ENCODE results near the gene RHOF. TPM values are rescaled to one million over a fixed set of nuclear protein-coding genes. Genes with fewer than 3 reads are reported as not detected.

Gene RHOF
- total and polyA plus RNA-seq, 2 of the 13 experiments (the other 11 are each of a cell fraction or from before 2014, with no cell fraction given): 14.6 to 32.2 TPM

GRCh38 chr12:121789233-121789781 lies 4.2 kb downstream of the RHOF start:
- Histone ChIP-seq H3K27me3 (ENCODE audit: control insufficient read depth in 1 of 2, insufficient read depth in 2 of 2, low read length in 2 of 2) (no peaks in the 10 kb centered on the region; a peak in 1 of 5 replicates), H3K27ac (ENCODE audit: extremely low read length, insufficient read depth, low read length) (no peak overlapping the region), H3K9me3 (ENCODE audit: low read length) (no peaks in the 10 kb centered on the region), H2AFZ (ENCODE audit: low read length) (no peak overlapping the region), H3K79me2 (ENCODE audit: insufficient read depth, low read length) (peaks cover 35% of the 10 kb centered on the region), H3K4me2 (ENCODE audit: low read depth, low read length) (no peak overlapping the region), H4K20me1 (ENCODE audit: insufficient read depth, low read length) (peaks cover 11% of the 10 kb centered on the region; the same call in 1 of the 2 replicates), H3K4me1 (ENCODE audit: insufficient read depth, low read length) (peaks cover 86% of the 10 kb centered on the region), H3K36me3 (replicated peaks in 1 of 2; ENCODE audit: control insufficient read depth in 1 of 2, insufficient read depth in 2 of 2, low read length in 2 of 2) (peaks cover 0 to 3% of the 10 kb centered on the region in 2 experiments; a peak in 2 of 5 replicates), H3K9ac (ENCODE audit: insufficient read depth, low read depth, low read length) (no peak overlapping the region), H3K4me3 (replicated peaks in 1 of 3; ENCODE audit: insufficient read depth in 1 of 3, low read depth in 2 of 3, low read length in 3 of 3) (no peak overlapping the region)
- POLR2A ChIA-PET: interaction anchor here (0.9 kb wide), 1 partner anchor 13 kb away, joined by 3 read pairs; no protein-coding TSS in a partner anchor
- in situ Hi-C loops (cut with HindIII; ENCODE audit: extremely low pct_ligation_motif_present, low pct_unique_long_range_greater_than_20kb): no loop called here
- CTCF ChIA-PET (ENCODE audit: low intra/inter-chr PET ratio, low total read pairs): no interaction called here
- no peak for ATAC-seq
- intact Hi-C loops (cut with micrococcal nuclease; ENCODE audit: unreplicated experiment): no loop called here
- no peak for FAIRE-seq
- no TSS peak for BruUV-seq (replicated peaks)
- no peak for DNase-seq (ENCODE audit: low spot score)
- 89% methylated on average over 11 of the region's 13 CpGs for WGBS (ENCODE audit: low lambda C conversion rate)
- TF ChIP-seq HDAC6 (IDR thresholded peaks at IDR 0.05; ENCODE audit: low read depth, low read length) (no peak), TRAFD1 (CRISPR knock-in tag; IDR thresholded peaks at IDR 0.05; ENCODE audit: borderline replicate concordance) (no peak), LCORL (IDR thresholded peaks at IDR 0.05) (no peak), LCORL (CRISPR knock-in tag; IDR thresholded peaks at IDR 0.05) (no peak), RBAK (CRISPR knock-in tag; IDR thresholded peaks at IDR 0.05) (no peak), ELF3 (CRISPR knock-in tag; IDR thresholded peaks at IDR 0.05) (no peak), ZBTB3 (CRISPR knock-in tag; IDR thresholded peaks at IDR 0.05; ENCODE audit: borderline replicate concordance, low read depth) (no peak), DDIT3 (CRISPR knock-in tag; IDR thresholded peaks at IDR 0.05) (no peak), ZNF3 (CRISPR knock-in tag; IDR thresholded peaks at IDR 0.05) (no peak), RBM39 (IDR thresholded peaks at IDR 0.05; ENCODE audit: low read depth, low read length, poor library complexity, severe bottlenecking) (no peak), ELF4 (CRISPR knock-in tag; IDR thresholded peaks at IDR 0.05; ENCODE audit: borderline replicate concordance) (no peak), MTF1 (CRISPR knock-in tag; IDR thresholded peaks at IDR 0.05) (no peak), SRSF1 (optimal IDR thresholded peaks at IDR 0.05; ENCODE audit: low read depth, low read length) (no peak), ZNF138 (CRISPR knock-in tag; IDR thresholded peaks at IDR 0.05; ENCODE audit: low read depth) (no peak), ZNF501 (CRISPR knock-in tag; IDR thresholded peaks at IDR 0.05) (no peak), HMGA1 (CRISPR knock-in tag; conservative IDR thresholded peaks at IDR 0.05) (no peak)

Data from HepG2 (cell line).